HG02571 (cell line): ENCODE measurements around the gene MYO9A.

Experiments used
- ATAC-seq: cut with Tn5 transposase; IDR thresholded peaks from one replicate; pipeline ENCODE4 v1.9.1; 2021; ENCODE audit warnings: mild to moderate bottlenecking, moderate library complexity; ENCODE audit not compliant: unreplicated experiment

MYO9A gene

GRCh38 chr15:71812966-71813722, 304.8 kb downstream of the MYO9A start:
- ATAC-seq: no peak

- ATAC-seq: no peak
These were observed 305.9 kb downstream of the MYO9A start for GRCh38 chr15:71811752-71812735.

- ATAC-seq: no peak
These were observed 306.8 kb downstream of the MYO9A start for GRCh38 chr15:71811036-71811736.

GRCh38 chr15:71810256-71811035, 307.5 kb downstream of the MYO9A start, which contains the start of gene NR2E3:
Gene NR2E3, plus strand, starts transcription at chr15:71810554. Its CDS starts 190 bp downstream, at chr15:71810744.
- no peak for ATAC-seq

GRCh38 chr15:71809346-71809745, 308.6 kb downstream of the MYO9A start:
- ATAC-seq: no peak

GRCh38 chr15:71808311-71809020, 309.5 kb downstream of the MYO9A start:
- no peak for ATAC-seq

- no peak for ATAC-seq
These were observed 310.3 kb downstream of the MYO9A start for GRCh38 chr15:71807691-71808091.

- ATAC-seq: no peak
These were observed 310.8 kb downstream of the MYO9A start for GRCh38 chr15:71807125-71807629.

GRCh38 chr15:71806452-71806931, 311.5 kb downstream of the MYO9A start:
- no peak for ATAC-seq

- no peak for ATAC-seq
These were observed 313.1 kb downstream of the MYO9A start for GRCh38 chr15:71804695-71805470.

GRCh38 chr15:71804226-71804625, 313.7 kb downstream of the MYO9A start:
- no peak for ATAC-seq

GRCh38 chr15:71802770-71803169, 315.2 kb downstream of the MYO9A start:
- no peak for ATAC-seq

- ATAC-seq: no peak
These were observed 315.9 kb downstream of the MYO9A start for GRCh38 chr15:71801935-71802655.

GRCh38 chr15:71800835-71801745, 316.9 kb downstream of the MYO9A start:
- no peak for ATAC-seq

- ATAC-seq: no peak
These were observed 317.8 kb downstream of the MYO9A start for GRCh38 chr15:71800190-71800589.

GRCh38 chr15:71798641-71799040, 319.3 kb downstream of the MYO9A start:
- ATAC-seq: no peak

- ATAC-seq: no peak
These were observed 325.4 kb downstream of the MYO9A start for GRCh38 chr15:71792521-71792920.
